GM12872 (cell line): ENCODE data around the gene ESR1.

Experiments
- TF ChIP-seq, protein P1 (sequence below): IDR thresholded peaks from 3 replicates; pipeline ENCODE4 v1.5.1; 2011; ENCODE audit warnings: low read depth, mild to moderate bottlenecking, low read length, moderate library complexity; ENCODE audit not compliant: insufficient read depth

ESR1 gene

DNA sequence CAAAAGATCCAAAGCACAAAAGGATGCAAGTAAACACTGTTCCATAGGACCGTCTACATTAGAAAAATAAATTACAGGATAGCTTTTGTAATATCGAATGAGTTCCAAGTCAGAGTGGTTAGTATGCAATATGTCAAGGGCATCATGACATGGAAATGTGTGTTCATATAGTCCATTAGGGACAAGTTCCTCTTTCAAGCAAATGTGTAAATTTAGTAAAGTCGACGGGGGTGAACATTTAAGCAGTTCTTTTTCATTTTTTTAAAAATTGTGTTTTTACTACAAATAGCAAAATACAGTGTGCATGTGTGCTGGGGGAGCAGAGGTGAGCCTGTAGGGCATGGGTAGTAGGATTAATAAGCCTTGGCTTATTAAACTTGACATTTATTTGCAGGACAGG is 359.0 kb downstream of the ESR1 start:
- TF ChIP-seq, protein P1, sequence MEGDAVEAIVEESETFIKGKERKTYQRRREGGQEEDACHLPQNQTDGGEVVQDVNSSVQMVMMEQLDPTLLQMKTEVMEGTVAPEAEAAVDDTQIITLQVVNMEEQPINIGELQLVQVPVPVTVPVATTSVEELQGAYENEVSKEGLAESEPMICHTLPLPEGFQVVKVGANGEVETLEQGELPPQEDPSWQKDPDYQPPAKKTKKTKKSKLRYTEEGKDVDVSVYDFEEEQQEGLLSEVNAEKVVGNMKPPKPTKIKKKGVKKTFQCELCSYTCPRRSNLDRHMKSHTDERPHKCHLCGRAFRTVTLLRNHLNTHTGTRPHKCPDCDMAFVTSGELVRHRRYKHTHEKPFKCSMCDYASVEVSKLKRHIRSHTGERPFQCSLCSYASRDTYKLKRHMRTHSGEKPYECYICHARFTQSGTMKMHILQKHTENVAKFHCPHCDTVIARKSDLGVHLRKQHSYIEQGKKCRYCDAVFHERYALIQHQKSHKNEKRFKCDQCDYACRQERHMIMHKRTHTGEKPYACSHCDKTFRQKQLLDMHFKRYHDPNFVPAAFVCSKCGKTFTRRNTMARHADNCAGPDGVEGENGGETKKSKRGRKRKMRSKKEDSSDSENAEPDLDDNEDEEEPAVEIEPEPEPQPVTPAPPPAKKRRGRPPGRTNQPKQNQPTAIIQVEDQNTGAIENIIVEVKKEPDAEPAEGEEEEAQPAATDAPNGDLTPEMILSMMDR, result no peak

DNA sequence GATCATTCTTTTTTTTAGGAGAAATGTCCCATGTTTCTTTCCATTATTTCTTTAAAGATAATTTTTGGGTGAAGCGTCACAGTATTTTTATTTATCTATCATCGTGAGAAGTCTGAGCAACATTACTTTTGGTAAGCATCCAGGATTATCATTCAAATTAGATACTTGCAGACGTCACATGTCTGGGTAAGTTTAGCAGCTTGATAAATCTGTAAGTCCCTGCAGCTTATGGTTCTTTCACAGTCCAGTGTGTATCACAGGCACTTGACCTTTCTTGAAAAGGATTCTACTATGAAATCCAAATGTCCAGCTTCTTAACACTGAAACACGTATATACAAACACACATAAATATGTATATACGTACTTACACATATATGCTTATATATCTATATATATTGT is 359.4 kb downstream of the ESR1 start:
- TF ChIP-seq, protein P1, result no peak

DNA sequence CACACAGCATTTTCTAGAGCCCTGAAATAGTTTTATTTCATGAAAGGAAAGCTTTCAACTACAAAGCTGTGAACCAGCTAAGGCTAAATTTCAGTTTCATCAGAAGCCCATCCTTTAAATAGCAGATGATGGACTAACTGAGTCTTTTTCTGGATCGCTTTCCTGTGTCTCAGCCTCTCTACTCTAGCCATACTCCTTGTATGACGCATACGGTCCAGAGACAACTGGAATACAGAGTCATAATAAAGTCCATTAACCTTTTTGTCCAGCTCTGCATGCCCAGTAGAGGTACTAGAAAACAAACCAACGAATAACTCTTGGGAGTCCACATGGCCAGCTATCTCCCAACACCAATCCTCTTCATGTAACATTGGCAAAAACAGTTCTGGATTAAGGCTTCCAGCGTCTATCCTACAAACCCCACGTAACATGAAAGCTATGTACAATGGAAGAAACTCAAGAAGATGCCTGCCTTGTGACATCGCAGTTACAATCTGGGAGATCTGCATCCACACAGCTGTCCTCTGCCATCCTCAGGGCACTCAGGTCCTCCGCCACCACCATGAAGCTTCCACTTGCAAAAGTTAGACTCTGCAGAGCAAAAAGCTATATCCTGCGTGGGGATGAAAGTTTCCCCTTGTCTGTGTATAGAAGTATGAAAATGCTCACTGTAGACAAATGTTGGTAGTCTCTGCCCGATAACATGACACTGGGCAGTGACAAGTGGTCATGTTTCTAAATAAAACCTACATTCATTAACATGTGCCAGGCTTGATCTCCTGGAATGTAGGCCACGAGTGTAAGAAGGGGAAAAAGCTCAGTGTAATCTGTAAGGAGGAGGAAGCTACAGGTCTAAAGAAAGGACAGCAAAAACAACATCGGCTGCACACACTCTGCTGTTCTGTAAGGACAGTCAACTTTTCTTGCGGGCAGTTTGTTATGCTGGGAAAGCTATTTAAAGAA is 360.4 kb downstream of the ESR1 start:
- TF ChIP-seq, protein P1, result no peak

DNA sequence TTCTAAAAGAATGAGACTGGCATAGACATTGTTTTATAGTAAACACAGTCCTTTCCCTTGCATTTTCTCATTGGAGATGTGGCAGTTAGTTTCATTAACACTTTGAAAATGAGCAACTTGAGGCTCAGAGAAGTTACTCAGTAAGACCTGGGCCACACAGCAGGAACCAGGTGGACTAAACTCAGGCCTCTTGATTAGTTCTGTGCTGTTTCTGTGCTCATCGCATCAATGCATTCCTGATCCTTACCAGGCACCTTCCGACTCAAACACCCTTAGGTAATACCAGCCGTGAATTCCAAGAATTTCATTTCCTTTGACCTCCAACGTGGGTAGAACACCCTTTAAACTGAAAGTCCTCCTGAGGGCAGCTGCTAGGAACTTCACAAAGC is 362.8 kb downstream of the ESR1 start:
- TF ChIP-seq, protein P1, result no peak

DNA sequence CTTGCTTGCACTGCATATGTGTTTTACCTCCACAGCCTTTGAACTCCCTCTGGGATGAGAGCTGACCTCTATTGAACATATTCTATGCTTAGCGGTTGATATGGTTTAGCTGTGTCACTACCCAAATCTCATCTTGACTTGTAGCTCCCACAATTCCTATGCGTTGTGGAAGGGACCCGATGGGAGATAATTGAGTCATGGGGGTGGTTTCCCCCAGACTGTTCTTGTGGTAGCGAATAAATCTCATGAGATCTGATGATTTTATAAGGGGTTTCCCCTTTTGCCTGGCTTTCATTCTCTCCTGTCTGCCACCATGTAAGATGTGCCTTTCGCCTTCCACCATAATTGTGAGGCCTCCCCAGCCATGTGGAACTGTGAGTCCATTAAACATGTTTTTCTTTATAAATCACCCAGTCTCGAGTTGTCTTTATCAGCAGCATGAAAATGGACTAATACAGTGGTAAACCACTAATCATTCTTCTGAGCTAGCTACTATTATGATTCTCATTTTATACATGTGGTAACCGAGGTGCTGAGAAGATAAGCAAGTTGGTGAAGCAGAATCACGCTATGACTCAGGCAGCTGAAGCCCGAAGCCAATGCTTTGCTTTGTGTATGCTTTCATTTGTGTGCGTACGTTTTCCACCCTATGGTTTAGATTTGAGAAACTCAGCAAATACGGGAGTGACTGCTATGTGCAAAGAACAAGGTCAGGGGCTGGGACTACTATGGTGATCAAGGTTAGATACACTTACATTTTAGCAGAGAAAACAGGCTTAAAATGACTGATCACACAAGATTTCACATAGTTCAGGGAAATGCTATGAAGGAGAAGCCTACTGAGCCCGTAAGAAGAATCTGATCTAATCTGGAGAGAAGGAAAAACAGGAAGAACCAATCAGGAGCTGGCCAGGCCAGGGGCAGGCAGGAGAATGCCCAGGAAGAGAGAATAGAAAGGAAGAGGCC is 363.5 kb downstream of the ESR1 start:
- TF ChIP-seq, protein P1, result no peak

DNA sequence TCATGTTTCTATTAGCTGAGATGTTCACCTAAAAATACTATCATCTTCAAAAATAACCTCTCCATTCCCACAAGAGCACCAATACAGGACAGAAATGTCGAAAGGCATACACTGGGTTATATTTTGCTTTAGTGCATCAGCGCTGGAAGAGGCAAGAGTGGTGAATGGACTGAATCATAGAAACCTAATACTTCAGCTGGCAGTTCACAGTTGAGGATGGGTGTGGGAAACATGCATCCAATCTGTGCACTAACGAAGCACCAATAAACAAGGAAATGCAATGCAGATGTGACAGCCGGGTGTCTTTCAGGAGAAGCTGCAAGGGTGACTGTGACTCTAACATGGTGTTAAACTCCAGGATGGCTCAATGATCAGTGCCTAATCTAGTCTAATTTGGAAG is 365.8 kb downstream of the ESR1 start:
- TF ChIP-seq, protein P1, result no peak

DNA sequence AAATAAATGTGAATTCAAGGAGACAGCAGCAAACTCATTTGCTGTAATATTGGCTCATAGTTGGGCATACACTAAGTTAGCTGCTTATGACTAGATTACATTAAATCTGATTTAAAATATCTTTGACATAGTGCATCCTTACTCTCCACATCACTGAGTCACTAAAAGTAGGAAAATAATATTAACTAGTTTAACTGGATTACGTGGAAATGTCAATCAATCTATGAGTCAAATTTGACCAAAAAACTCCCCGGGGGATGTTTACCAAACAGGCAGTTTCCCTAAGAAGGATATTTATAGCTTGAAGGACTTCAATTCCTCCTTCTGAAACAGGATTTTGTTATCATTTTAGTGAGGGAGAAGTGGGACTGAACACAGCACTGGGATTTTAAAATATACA is 366.5 kb downstream of the ESR1 start:
- TF ChIP-seq, protein P1, result no peak
